BLaER1 treated with 17β-estradiol and CSF1 and Interleukin-3, amounts not matched to agents 10 nM and 100 nM (cell line): ENCODE results near the gene ZNF280D.

Source experiments
- H3K27ac ChIP-seq, 11 experiments: shearing (Covaris generic); formaldehyde crosslinking; 2 replicates each; pipeline ENCODE4 v1.8.1; 2022
- H3K27me3 ChIP-seq, 11 experiments: shearing (Covaris generic); formaldehyde crosslinking; 2 replicates each; pipeline ENCODE4 v1.8.1; 2022
- H3K36me3 ChIP-seq, 11 experiments: shearing (Covaris generic); formaldehyde crosslinking; 2 replicates each; pipeline ENCODE4 v1.8.1; 2022
- H3K4me1 ChIP-seq, 10 experiments: shearing (Covaris generic); formaldehyde crosslinking; 2 replicates each; pipeline ENCODE4 v1.8.1; 2022
- H3K4me2 ChIP-seq, 11 experiments: shearing (Covaris generic); formaldehyde crosslinking; 2 replicates each; pipeline ENCODE4 v1.8.1; 2022
- H3K4me3 ChIP-seq, 10 experiments: shearing (Covaris generic); formaldehyde crosslinking; 2 replicates each; pipeline ENCODE4 v1.8.1; 2022
- H3K9ac ChIP-seq, 11 experiments: shearing (Covaris generic); formaldehyde crosslinking; 2 replicates each; pipeline ENCODE4 v1.8.1; 2022
- H3K9me3 ChIP-seq, 11 experiments: shearing (Covaris generic); formaldehyde crosslinking; replicated peaks in 1 of 11; 2 replicates each; pipeline ENCODE4 v1.8.1; 2022
- H4K20me1 ChIP-seq, 11 experiments: shearing (Covaris generic); formaldehyde crosslinking; 2 replicates each; pipeline ENCODE4 v1.8.1; 2022
- Cebpa-rat ChIP-seq, 11 experiments: shearing (Covaris generic); IDR thresholded peaks; 2 replicates each; pipeline ENCODE4 v1.8.1; 2022

ZNF280D gene

GRCh38 chr15:56653787-56654186 is 79.5 kb downstream of the ZNF280D start:
- Histone ChIP-seq H4K20me1 (no peaks in the 10 kb centered on the region), H3K27me3 (no peaks in the 10 kb centered on the region), H3K36me3 (peaks cover 0 to 21% (median 6%) of the 10 kb centered on the region in 11 experiments; a peak in 8 of 22 replicates), H3K9me3 (no peaks in the 10 kb centered on the region), H3K4me3 (no peak overlapping the region), H3K4me2 (no peak overlapping the region), H3K9ac (no peak overlapping the region), H3K4me1 (no peaks in the 10 kb centered on the region), H3K27ac (no peak overlapping the region)
- no peak for TF ChIP-seq Cebpa-rat (IDR thresholded peaks at IDR 0.05)

GRCh38 chr15:56653107-56653506 is 80.2 kb downstream of the ZNF280D start:
- no peaks in the 10 kb centered on the region for H4K20me1 ChIP-seq
- H3K9ac ChIP-seq = no peak overlapping the region
- no peak for TF ChIP-seq Cebpa-rat (IDR thresholded peaks at IDR 0.05)
- no peaks in the 10 kb centered on the region for H3K27me3 ChIP-seq
- H3K36me3 ChIP-seq = peaks cover 0 to 19% (median 6%) of the 10 kb centered on the region in 11 experiments; a peak in 8 of 22 replicates
- H3K9me3 ChIP-seq = no peaks in the 10 kb centered on the region
- H3K4me1 ChIP-seq = no peaks in the 10 kb centered on the region
- no peak overlapping the region for H3K27ac ChIP-seq
- no peak overlapping the region for H3K4me3 ChIP-seq
- H3K4me2 ChIP-seq = no peak overlapping the region

- no peaks in the 10 kb centered on the region for H4K20me1 ChIP-seq
- no peak overlapping the region for H3K4me2 ChIP-seq
- no peak overlapping the region for H3K4me3 ChIP-seq
- TF ChIP-seq Cebpa-rat (IDR thresholded peaks at IDR 0.05) = no peak
- H3K4me1 ChIP-seq = no peaks in the 10 kb centered on the region
- no peaks in the 10 kb centered on the region for H3K9me3 ChIP-seq
- H3K9ac ChIP-seq = no peak overlapping the region
- no peaks in the 10 kb centered on the region for H3K27me3 ChIP-seq
- no peak overlapping the region for H3K27ac ChIP-seq
- H3K36me3 ChIP-seq = peaks cover 0 to 14% (median 4%) of the 10 kb centered on the region in 11 experiments; a peak in 7 of 22 replicates
Measured at GRCh38 chr15:56648311-56648710, 85.0 kb downstream of the ZNF280D start.

GRCh38 chr15:56640549-56640948 is 92.8 kb downstream of the ZNF280D start:
- no peaks in the 10 kb centered on the region; a peak in 1 of 22 replicates for H3K36me3 ChIP-seq
- no peak for TF ChIP-seq Cebpa-rat (IDR thresholded peaks at IDR 0.05)
- H3K4me3 ChIP-seq = no peak overlapping the region
- no peak overlapping the region for H3K9ac ChIP-seq
- H4K20me1 ChIP-seq = no peaks in the 10 kb centered on the region
- H3K27me3 ChIP-seq = no peaks in the 10 kb centered on the region
- H3K4me2 ChIP-seq = no peak overlapping the region
- no peaks in the 10 kb centered on the region for H3K9me3 ChIP-seq
- H3K4me1 ChIP-seq = no peaks in the 10 kb centered on the region; a peak in 1 of 20 replicates
- no peak overlapping the region for H3K27ac ChIP-seq

- Histone ChIP-seq H3K4me1 (no peaks in the 10 kb centered on the region; a peak in 1 of 20 replicates), H3K4me2 (no peak overlapping the region), H4K20me1 (no peaks in the 10 kb centered on the region), H3K9me3 (no peaks in the 10 kb centered on the region), H3K27me3 (no peaks in the 10 kb centered on the region), H3K9ac (no peak overlapping the region), H3K4me3 (no peak overlapping the region), H3K36me3 (no peaks in the 10 kb centered on the region; a peak in 1 of 22 replicates), H3K27ac (no peak overlapping the region)
- no peak for TF ChIP-seq Cebpa-rat (IDR thresholded peaks at IDR 0.05)
Measured at GRCh38 chr15:56640127-56640526, 93.2 kb downstream of the ZNF280D start.

GRCh38 chr15:56639631-56640030 is 93.7 kb downstream of the ZNF280D start:
- Histone ChIP-seq H3K9me3 (no peaks in the 10 kb centered on the region), H4K20me1 (no peaks in the 10 kb centered on the region), H3K4me3 (no peak overlapping the region), H3K27ac (no peak overlapping the region), H3K9ac (no peak overlapping the region), H3K27me3 (no peaks in the 10 kb centered on the region), H3K4me1 (no peaks in the 10 kb centered on the region; a peak in 1 of 20 replicates), H3K36me3 (no peaks in the 10 kb centered on the region; a peak in 1 of 22 replicates), H3K4me2 (no peak overlapping the region)
- no peak for TF ChIP-seq Cebpa-rat (IDR thresholded peaks at IDR 0.05)

GRCh38 chr15:56631765-56632164 is 101.5 kb downstream of the ZNF280D start:
- no peaks in the 10 kb centered on the region for H4K20me1 ChIP-seq
- H3K4me1 ChIP-seq = no peaks in the 10 kb centered on the region; a peak in 1 of 20 replicates
- H3K4me3 ChIP-seq = no peak overlapping the region
- H3K9ac ChIP-seq = no peak overlapping the region
- TF ChIP-seq Cebpa-rat (IDR thresholded peaks at IDR 0.05) = no peak
- no peaks in the 10 kb centered on the region for H3K27me3 ChIP-seq
- no peaks in the 10 kb centered on the region for H3K9me3 ChIP-seq
- no peak overlapping the region for H3K27ac ChIP-seq
- no peak overlapping the region for H3K4me2 ChIP-seq
- H3K36me3 ChIP-seq = peaks cover 0 to 11% (median 0%) of the 10 kb centered on the region in 11 experiments; a peak in 2 of 22 replicates

GRCh38 chr15:56628893-56629532 is 104.3 kb downstream of the ZNF280D start:
- no peak overlapping the region for H3K4me2 ChIP-seq
- TF ChIP-seq Cebpa-rat (IDR thresholded peaks at IDR 0.05) = no peak
- H3K4me1 ChIP-seq = no peaks in the 10 kb centered on the region
- no peaks in the 10 kb centered on the region for H3K9me3 ChIP-seq
- H3K4me3 ChIP-seq = no peak overlapping the region
- no peak overlapping the region for H3K27ac ChIP-seq
- no peaks in the 10 kb centered on the region for H4K20me1 ChIP-seq
- H3K27me3 ChIP-seq = no peaks in the 10 kb centered on the region
- H3K9ac ChIP-seq = no peak overlapping the region
- peaks cover 0 to 11% (median 0%) of the 10 kb centered on the region in 11 experiments; a peak in 2 of 22 replicates for H3K36me3 ChIP-seq

GRCh38 chr15:56619887-56620286 is 113.4 kb downstream of the ZNF280D start:
- Histone ChIP-seq H3K4me3 (no peak overlapping the region), H3K27ac (no peak overlapping the region), H3K36me3 (no peaks in the 10 kb centered on the region), H3K4me1 (peaks cover 0 to 8% (median 0%) of the 10 kb centered on the region in 10 experiments; a peak in 5 of 20 replicates), H4K20me1 (no peaks in the 10 kb centered on the region), H3K9ac (no peak overlapping the region), H3K27me3 (no peaks in the 10 kb centered on the region), H3K9me3 (peaks cover 3 to 14% (median 10%) of the 10 kb centered on the region in 11 experiments; a peak in 9 of 22 replicates), H3K4me2 (peak overlapping the region in 4 of 11 experiments; percentile 0 to 21 (median 8); a peak in 3 of 22 replicates)
- no peak for TF ChIP-seq Cebpa-rat (IDR thresholded peaks at IDR 0.05)

GRCh38 chr15:56617628-56618027 is 115.7 kb downstream of the ZNF280D start:
- H3K4me3 ChIP-seq = no peak overlapping the region
- no peaks in the 10 kb centered on the region for H3K27me3 ChIP-seq
- no peaks in the 10 kb centered on the region for H4K20me1 ChIP-seq
- no peak overlapping the region for H3K4me2 ChIP-seq
- peaks cover 7 to 20% (median 16%) of the 10 kb centered on the region in 10 experiments; a peak in 17 of 20 replicates for H3K4me1 ChIP-seq
- TF ChIP-seq Cebpa-rat (IDR thresholded peaks at IDR 0.05) = no peak
- peaks cover 3 to 14% (median 10%) of the 10 kb centered on the region in 11 experiments; a peak in 9 of 22 replicates for H3K9me3 ChIP-seq
- H3K27ac ChIP-seq = no peak overlapping the region
- no peaks in the 10 kb centered on the region for H3K36me3 ChIP-seq
- H3K9ac ChIP-seq = no peak overlapping the region
